ENCODE results near the gene PRR5. TPM values are rescaled to one million over a fixed set of nuclear protein-coding genes. Genes with fewer than 3 reads are reported as not detected.

PRR5 gene
- total RNA-seq, 1 donor from 2014 or later: 9.6 TPM

DNA sequence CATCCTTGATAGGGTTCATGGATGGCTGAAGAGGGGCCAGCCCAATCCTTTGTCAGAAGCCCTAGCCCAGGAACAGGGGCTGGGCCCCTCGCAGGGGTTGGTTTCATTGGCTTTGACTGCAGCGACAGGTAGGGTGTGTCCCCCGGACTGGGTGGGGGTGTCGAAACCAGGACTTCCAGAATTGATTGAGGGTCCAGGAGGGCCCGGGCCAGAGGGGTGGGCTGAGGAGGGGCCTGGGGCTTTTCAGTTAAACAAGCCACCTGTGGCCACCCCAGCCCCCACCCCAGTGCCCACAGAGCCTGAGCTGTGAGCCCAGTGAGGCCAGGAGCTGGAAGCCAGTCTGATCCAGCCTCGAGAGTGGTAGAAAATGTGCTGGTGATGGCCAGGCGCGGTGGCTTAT, 18.1 kb upstream of the PRR5 start:
- intact Hi-C loops (cut with DNase I): no loop called here

GRCh38 chr22:44684506-44685383, 17.3 kb upstream of the PRR5 start:
- Histone ChIP-seq H3K27me3 (ENCODE audit: low read depth) (no peaks in the 10 kb centered on the region), H3K9me3 (no peaks in the 10 kb centered on the region), H3K27ac (no peak overlapping the region), H3K36me3 (no peaks in the 10 kb centered on the region), H3K4me3 (no peak overlapping the region), H3K4me1 (peaks cover 10% of the 10 kb centered on the region)
- ATAC-seq (peak; percentile 95 to 96), DNase-seq (peak; percentile 87)
- intact Hi-C loops (cut with DNase I): no loop called here
- TF ChIP-seq, protein P1, sequence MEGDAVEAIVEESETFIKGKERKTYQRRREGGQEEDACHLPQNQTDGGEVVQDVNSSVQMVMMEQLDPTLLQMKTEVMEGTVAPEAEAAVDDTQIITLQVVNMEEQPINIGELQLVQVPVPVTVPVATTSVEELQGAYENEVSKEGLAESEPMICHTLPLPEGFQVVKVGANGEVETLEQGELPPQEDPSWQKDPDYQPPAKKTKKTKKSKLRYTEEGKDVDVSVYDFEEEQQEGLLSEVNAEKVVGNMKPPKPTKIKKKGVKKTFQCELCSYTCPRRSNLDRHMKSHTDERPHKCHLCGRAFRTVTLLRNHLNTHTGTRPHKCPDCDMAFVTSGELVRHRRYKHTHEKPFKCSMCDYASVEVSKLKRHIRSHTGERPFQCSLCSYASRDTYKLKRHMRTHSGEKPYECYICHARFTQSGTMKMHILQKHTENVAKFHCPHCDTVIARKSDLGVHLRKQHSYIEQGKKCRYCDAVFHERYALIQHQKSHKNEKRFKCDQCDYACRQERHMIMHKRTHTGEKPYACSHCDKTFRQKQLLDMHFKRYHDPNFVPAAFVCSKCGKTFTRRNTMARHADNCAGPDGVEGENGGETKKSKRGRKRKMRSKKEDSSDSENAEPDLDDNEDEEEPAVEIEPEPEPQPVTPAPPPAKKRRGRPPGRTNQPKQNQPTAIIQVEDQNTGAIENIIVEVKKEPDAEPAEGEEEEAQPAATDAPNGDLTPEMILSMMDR (IDR thresholded peaks at IDR 0.05): peak; percentile 97

More for the DNA sequence above, 18.1 kb upstream of the PRR5 start:
- peaks cover 10% of the 10 kb centered on the region for H3K4me1 ChIP-seq
- H3K4me3 ChIP-seq: no peak overlapping the region
- TF ChIP-seq, protein P1 (IDR thresholded peaks at IDR 0.05): no peak
- no peaks in the 10 kb centered on the region for H3K27me3 ChIP-seq (ENCODE audit: low read depth)
- DNase-seq (no peak), ATAC-seq (no peak)
- no peaks in the 10 kb centered on the region for H3K36me3 ChIP-seq
- no peaks in the 10 kb centered on the region for H3K9me3 ChIP-seq
- H3K27ac ChIP-seq: no peak overlapping the region

GRCh38 chr22:44685384-44686056, 16.5 kb upstream of the PRR5 start:
- H3K36me3 ChIP-seq: no peaks in the 10 kb centered on the region
- peaks cover 3% of the 10 kb centered on the region for H3K27me3 ChIP-seq (ENCODE audit: low read depth)
- TF ChIP-seq, protein P1 (IDR thresholded peaks at IDR 0.05): no peak
- no peak overlapping the region for H3K4me3 ChIP-seq
- H3K27ac ChIP-seq: no peak overlapping the region
- DNase-seq (peak; percentile 65), ATAC-seq (peak; percentile 78 to 80)
- H3K9me3 ChIP-seq: no peaks in the 10 kb centered on the region
- intact Hi-C loops (cut with DNase I): no loop called here
- H3K4me1 ChIP-seq: peaks cover 10% of the 10 kb centered on the region

GRCh38 chr22:44686873-44687600, 15.0 kb upstream of the PRR5 start:
- H3K36me3 ChIP-seq: no peaks in the 10 kb centered on the region
- H3K4me3 ChIP-seq: no peak overlapping the region
- DNase-seq: no peak
- H3K4me1 ChIP-seq: peaks cover 10% of the 10 kb centered on the region
- intact Hi-C loops (cut with DNase I): no loop called here
- H3K27ac ChIP-seq: no peak overlapping the region
- TF ChIP-seq, protein P1 (IDR thresholded peaks at IDR 0.05): no peak
- peaks cover 3% of the 10 kb centered on the region for H3K27me3 ChIP-seq (ENCODE audit: low read depth)
- no peaks in the 10 kb centered on the region for H3K9me3 ChIP-seq
- no peak for ATAC-seq

GRCh38 chr22:44689173-44689572, 12.8 kb upstream of the PRR5 start:
- intact Hi-C loops (cut with DNase I): no loop called here
- TF ChIP-seq, protein P1 (IDR thresholded peaks at IDR 0.05): no peak
- Histone ChIP-seq H3K9me3 (no peaks in the 10 kb centered on the region), H3K4me3 (no peak overlapping the region), H3K36me3 (no peaks in the 10 kb centered on the region), H3K4me1 (peaks cover 10% of the 10 kb centered on the region), H3K27me3 (ENCODE audit: low read depth) (peaks cover 3% of the 10 kb centered on the region), H3K27ac (no peak overlapping the region)
- ATAC-seq (no peak), DNase-seq (no peak)

Measured in lower lobe of right lung (tissue), 2 donors.